ENCODE data around the gene HMGA1.

Gene HMGA1

GRCh38 chr6:34223956-34224940 lies 12.4 kb upstream of the HMGA1 start:
- DNase-seq: peak; percentile 95

DNA sequence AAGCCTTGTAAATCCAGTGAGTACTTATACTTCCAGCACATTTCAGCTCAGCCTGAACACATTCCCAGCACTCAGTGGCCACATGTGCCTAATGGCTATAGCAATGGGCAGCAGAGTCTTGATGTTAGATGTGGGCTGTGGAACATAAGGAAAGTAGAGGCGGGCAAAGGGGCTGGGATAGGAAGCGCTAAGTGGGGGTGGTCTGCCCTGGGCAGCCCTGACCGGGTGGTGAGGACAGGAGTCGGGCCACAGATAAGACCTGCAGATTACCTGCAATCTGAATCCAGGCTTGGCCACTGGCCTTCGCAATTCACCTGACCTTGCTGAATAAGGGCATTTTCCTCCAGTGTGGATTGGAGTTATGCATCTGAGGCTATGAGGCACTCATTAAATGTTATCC lies 11.1 kb upstream of the HMGA1 start:
- no peak for DNase-seq

GRCh38 chr6:34226066-34226465 lies 10.6 kb upstream of the HMGA1 start:
- DNase-seq: no peak

DNA sequence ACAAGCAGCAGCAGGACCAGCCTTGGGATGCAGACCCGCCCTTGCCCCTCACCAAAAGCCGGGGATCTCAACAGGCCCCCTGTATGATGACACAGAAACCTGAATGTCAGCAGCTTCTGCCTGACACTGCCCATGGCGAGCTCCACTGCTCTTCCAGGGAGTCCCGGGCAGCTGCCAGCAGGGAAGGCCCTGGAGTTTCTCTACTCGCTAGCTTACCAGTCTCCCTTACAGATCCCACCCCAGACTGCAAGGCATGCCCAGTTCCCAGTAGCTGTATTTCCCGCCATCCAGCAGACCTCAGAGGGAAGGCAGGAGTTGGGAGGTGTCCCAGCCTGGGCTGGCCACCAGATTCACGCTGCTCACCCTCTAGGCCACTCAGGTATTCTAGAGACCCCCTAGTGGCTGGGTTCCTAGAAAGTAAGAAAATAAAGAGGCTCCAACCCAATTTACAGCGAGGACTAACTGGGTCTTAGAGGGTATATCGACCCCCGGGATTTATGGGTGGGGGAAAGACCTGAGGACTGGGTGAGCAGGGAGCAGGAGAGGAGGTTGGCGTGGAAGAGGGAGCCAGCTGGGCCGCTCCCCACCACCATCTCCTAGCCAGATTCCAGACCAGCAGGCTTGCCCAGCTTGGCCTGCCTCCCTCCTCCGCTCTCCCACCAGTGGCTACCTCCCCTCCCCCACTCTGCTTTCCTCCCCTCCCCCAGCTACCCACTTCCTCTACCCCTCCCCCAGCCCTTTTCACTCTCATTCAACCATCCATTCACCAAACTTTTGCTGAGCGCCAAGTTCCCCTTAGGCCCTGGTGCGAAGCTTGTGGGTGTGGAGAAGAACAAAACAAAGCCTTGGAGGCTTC lies 9.7 kb upstream of the HMGA1 start:
- no peak for DNase-seq

DNA sequence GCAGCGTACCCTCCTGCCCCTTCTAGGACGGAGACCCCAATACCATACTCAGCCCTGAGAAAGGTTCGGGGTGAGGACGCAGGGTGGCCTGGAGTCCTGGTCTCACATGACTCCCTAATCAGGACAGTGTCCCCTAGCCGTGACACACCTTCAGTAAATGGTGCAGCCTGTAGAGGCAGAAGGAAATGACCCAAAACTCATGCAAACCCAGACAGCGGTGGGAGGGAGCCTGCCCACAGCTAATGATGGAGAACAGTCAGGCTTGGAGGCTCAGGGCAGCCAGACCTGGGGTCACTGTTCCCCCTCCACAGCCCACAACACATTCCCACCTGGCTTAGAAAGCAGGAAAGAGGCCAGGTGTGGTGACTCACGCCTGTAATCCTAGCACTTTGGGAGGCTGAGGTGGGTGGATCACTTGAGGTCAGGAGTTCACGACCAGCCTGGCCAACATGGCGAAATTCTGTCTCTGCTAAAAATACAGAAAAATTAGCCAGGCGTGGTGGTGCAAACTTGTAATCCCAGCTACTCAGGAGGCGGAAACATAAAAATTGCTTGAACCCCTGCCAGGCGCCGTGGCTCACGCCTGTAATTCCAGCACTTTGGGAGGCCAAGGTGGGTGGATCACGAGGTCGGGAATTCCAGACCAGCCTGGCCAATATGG lies 8.8 kb upstream of the HMGA1 start:
- DNase-seq: no peak

- no peak for DNase-seq
These were observed 6.8 kb upstream of the HMGA1 start for GRCh38 chr6:34229877-34230276.

- no peak for DNase-seq
These were observed 5.9 kb upstream of the HMGA1 start for GRCh38 chr6:34230653-34231371.

DNA sequence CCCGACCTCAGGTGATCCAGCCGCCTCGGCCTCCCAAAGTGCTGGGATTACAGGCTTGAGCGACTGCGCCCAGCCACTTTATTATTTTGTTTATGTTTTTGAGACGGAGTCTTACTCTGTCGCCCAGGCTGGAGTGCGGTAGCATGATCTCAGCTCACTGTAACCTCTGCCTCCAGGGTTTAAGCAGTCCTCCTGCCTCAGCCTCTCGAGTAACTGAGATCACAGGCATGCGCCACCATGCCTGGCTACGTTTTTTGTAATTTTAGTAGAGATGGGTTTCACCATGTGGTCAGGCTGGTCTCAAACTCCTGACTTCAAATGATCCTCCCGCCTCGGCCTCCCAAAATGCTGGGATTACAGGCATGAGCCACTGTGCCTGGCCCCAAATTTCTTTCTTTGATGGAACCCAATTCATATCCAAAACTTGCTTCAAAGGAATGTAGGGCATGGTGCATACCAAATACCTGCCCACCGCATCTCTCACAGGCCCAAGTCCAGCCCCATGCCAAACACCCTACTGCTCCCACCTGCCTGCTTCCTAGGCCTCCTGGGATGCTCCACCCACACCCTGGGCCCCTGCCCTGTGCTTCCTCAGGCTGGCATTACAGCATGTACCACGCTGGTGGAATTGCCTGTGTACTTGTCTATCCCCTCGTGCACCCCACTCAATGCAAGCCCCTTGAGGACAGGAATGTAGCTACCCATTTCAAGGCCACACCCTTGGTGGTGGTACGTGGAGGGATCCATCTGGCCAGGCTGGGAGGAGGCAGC lies 4.9 kb upstream of the HMGA1 start:
- no peak for DNase-seq

- DNase-seq: no peak
These were observed 3.8 kb upstream of the HMGA1 start for GRCh38 chr6:34232901-34233300.

DNA sequence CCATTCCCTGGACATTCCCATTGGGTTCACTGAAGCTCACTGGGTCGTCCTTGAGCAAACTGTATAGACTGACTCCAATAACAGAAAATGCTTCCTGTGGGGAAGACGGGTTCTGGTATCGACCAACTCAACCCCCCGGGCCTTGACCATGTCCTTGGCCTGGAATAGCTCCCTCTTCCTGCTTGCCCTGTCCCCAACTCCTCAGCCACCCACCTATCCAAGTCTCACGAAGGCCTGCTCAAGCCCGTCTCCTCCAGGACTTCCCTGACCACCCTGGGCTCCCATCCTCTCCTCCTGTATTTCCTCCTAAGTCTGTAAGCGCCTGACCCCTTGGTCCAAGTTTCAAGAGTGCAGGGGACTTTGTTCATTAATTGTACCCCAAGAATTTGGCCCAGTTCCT lies 2.8 kb upstream of the HMGA1 start:
- no peak for DNase-seq

- DNase-seq: no peak
These were observed 1.9 kb upstream of the HMGA1 start for GRCh38 chr6:34234667-34235306.

GRCh38 chr6:34235307-34236130 lies 1.2 kb upstream of the HMGA1 start:
- peak; percentile 78 for DNase-seq

- peak; percentile 66 for DNase-seq
These were observed 586 bp upstream of the HMGA1 start for GRCh38 chr6:34236131-34236442.

DNA sequence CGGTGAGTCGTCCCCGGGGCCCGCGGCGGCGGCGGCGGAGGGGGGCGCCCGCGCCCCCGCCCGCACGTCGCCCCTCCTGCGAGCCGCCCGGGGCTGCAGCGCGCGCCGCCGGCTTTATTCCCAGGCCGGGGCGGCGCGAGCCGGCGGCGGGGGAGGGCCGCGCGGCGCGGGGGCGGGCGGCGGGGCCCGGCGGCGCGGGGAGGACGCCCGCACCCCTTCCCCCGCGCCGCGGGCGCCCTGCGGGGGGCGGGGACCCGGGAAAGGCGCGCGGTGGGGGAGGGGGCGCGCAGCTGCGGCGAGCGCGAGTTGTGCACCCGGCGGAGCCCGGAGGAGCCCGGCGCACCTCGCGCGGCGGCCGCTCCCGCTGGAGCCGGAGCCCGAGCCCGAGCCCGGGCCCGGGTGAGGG lies 646 bp downstream of the HMGA1 start:
- DNase-seq: peak; percentile 46

DNA sequence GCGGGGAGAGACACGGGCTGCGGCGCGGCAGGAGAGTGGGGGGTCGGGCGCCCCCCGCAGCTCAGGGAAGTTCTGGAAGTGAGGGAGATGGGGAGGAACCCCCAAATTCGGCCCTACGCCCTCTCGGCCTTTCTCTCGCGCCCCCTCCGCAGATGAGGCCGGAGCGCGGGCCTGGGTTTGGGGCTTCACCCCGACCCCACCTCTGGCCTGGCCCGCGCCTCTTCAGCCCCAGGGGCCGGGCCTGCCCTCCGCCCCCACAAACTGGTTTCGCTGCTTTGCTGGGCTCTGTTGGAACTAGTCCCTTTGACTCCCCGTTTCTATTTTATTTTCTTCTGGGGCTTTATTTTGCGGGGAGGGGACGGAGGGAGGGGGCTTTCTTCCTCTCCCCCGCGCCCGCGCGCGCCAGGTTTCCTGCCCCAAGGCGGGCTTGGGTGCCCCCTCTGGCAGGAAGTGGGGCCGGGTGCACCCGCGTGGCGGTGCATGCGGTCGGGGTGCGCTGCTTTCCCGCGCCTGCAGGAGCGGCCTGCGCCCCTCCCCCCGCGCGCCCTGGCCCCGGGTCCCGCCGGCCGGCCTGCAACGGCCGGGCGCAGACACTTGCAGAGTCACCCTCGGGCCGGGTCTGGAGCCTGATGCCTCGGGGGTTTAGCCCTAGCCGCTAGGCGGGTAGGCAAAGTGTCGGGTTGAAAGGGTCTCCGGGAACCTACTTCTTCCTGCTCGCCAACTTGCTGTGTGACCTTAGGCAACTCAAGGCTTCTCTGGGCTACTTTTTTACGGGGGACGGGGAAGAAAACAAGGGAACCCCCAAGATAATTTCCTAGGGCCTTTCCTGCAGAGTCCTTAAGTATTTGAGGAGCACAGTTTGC lies 1.3 kb downstream of the HMGA1 start:
- DNase-seq: peak; percentile 85

DNA sequence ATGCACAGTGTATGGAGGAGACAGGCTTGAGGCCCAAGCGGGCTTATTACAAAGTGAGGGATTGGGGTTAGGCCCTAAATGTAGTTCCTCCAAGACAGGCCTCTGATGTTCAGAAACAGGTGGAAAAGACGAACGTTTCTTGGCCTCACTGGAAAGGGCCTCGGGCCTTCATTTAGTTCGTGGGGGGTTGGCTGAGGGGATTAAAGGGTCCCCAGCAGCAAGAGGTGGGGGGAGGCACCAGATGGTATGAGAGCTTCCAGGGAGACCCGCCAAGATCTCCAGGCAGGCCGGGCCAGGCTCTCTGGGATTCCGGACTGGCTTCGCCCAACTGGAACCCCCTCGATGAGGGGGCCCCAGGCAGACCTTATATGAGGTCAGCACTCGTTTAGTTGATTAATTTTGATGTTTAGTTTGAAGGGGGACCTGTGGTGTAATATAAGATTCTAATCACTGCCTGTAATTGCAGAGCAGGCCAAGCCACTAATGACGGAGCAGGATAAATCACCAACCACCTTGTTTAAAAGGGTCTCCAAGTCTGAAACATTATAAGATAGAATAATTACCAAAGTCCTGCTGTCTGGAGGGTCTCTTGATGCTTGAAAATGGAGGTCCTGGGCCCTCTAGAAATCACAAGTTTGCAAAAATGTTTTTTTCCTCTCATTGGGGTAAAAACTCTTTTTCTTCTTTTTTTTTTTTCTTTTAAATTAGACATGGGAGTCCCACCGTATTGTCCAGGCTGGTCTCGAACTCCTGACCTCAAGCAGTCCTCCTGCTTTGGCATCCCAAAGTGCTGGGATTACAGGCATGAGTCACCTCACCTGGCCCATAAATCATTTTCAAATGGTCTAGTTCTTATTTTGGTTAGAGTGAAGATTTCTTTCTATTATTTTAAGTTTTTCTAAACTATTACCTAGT lies 2.2 kb downstream of the HMGA1 start:
- no peak for DNase-seq

- no peak for DNase-seq
These were observed 2.8 kb downstream of the HMGA1 start for GRCh38 chr6:34239500-34239825.

GRCh38 chr6:34239893-34240292 lies 3.2 kb downstream of the HMGA1 start:
- no peak for DNase-seq

Measured in activated CD4-positive, alpha-beta T cell treated with anti-CD3 and anti-CD28 coated beads for 48 hours (primary cell).